Fibroblast of gingiva (primary cell): ENCODE results near the gene MRPL28.
A peak's percentile ranks its signal among the peaks of the same experiment; 100 is the strongest.
"Not testable (repeated sequence)": the region's sequence is repeated elsewhere in the genome, so short reads cannot be mapped to it uniquely, and the experiment has no call there.

Source experiments
- DNase-seq: peaks from one replicate; pipeline ENCODE4 v3.0.0-alpha.2; 2011; ENCODE audit warnings: low read depth

MRPL28 gene

GRCh38 chr16:389352-389751 is 19.0 kb upstream of the MRPL28 start:
- no peak for DNase-seq

GRCh38 chr16:387761-388666 is 17.7 kb upstream of the MRPL28 start:
- not testable (repeated sequence) for DNase-seq

GRCh38 chr16:386641-387156 is 16.4 kb upstream of the MRPL28 start:
- no peak for DNase-seq

GRCh38 chr16:383326-384051 is 13.2 kb upstream of the MRPL28 start:
- no peak for DNase-seq

- DNase-seq, result peak; percentile 53
These were observed 11.7 kb upstream of the MRPL28 start, which contains the start of gene PGAP6 for GRCh38 chr16:381789-382717. PGAP6 (minus strand) TSS chr16:381978; CDS start chr16:381821, 157 bp downstream.

GRCh38 chr16:381012-381788 is 10.9 kb upstream of the MRPL28 start:
- DNase-seq, result no peak

GRCh38 chr16:380762-381011 is 10.3 kb upstream of the MRPL28 start:
- DNase-seq, result no peak

GRCh38 chr16:379961-380761 is 9.8 kb upstream of the MRPL28 start:
- no peak for DNase-seq

GRCh38 chr16:379183-379960 is 9.0 kb upstream of the MRPL28 start:
- no peak for DNase-seq

- no peak for DNase-seq
These were observed 8.5 kb upstream of the MRPL28 start for GRCh38 chr16:378821-379182.

GRCh38 chr16:378113-378820 is 7.9 kb upstream of the MRPL28 start:
- DNase-seq, result not testable (repeated sequence)

- no peak for DNase-seq
These were observed 7.1 kb upstream of the MRPL28 start for GRCh38 chr16:377419-377951.

- DNase-seq, result no peak
These were observed 6.6 kb upstream of the MRPL28 start for GRCh38 chr16:376817-377418.

GRCh38 chr16:375927-376816 is 5.8 kb upstream of the MRPL28 start:
- no peak for DNase-seq

- no peak for DNase-seq
These were observed 4.9 kb upstream of the MRPL28 start for GRCh38 chr16:375212-375611.

- no peak for DNase-seq
These were observed 4.2 kb upstream of the MRPL28 start for GRCh38 chr16:374616-374926.

GRCh38 chr16:373848-374615 is 3.7 kb upstream of the MRPL28 start:
- no peak for DNase-seq
